ENCODE data around the gene KCNJ14.

Gene KCNJ14

GRCh38 chr19:48418317-48419064 lies 36.9 kb upstream of the KCNJ14 start:
- in situ Hi-C loops (cut with HindIII; ENCODE audit: low sequenced_read_pairs): no loop called here
- no peak for DNase-seq (ENCODE audit: low read depth)
- no peak overlapping the region for H3K4me3 ChIP-seq (ENCODE audit: low read depth, low read length)
- TF ChIP-seq CTCF (IDR thresholded peaks at IDR 0.05; ENCODE audit: low read depth, low read length, missing control alignments): peak; percentile 22

DNA sequence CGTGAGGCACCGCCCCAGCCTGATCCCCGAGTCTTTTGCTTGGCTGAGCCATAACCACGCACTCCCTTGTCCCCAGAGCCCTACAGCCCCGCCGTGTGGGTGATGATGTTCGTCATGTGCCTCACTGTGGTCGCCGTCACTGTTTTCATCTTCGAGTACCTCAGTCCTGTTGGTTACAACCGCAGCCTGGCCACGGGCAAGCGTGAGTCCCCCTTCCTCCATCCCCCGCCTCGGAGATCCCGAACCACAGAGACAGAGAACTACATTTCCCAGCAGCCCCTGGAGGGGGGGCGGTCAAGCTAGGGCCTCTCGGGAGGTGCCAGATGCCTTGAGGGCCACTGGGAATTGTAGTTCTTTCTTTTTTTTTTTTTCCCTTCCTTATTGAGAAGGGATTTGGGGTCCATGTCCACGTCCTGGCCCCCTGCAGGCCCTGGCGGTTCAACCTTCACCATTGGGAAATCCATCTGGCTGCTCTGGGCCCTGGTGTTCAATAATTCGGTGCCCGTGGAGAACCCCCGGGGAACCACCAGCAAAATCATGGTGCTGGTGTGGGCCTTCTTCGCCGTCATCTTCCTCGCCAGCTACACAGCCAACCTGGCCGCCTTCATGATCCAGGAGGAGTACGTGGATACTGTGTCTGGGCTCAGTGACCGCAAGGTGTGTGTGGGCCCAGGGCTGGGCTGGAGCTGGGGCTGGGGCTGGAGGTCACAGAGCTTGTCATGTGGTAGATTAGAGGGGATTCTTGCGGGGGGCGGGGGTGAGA lies 36.0 kb upstream of the KCNJ14 start:
- no peak overlapping the region for H3K4me3 ChIP-seq (ENCODE audit: low read depth, low read length)
- DNase-seq (ENCODE audit: low read depth): no peak
- TF ChIP-seq CTCF (IDR thresholded peaks at IDR 0.05; ENCODE audit: low read depth, low read length, missing control alignments): no peak
- in situ Hi-C loops (cut with HindIII; ENCODE audit: low sequenced_read_pairs): no loop called here

- no peak overlapping the region for H3K4me3 ChIP-seq (ENCODE audit: low read depth, low read length)
- no peak for DNase-seq (ENCODE audit: low read depth)
- in situ Hi-C loops (cut with HindIII; ENCODE audit: low sequenced_read_pairs): no loop called here
Measured at GRCh38 chr19:48421548-48421947, 33.8 kb upstream of the KCNJ14 start.

DNA sequence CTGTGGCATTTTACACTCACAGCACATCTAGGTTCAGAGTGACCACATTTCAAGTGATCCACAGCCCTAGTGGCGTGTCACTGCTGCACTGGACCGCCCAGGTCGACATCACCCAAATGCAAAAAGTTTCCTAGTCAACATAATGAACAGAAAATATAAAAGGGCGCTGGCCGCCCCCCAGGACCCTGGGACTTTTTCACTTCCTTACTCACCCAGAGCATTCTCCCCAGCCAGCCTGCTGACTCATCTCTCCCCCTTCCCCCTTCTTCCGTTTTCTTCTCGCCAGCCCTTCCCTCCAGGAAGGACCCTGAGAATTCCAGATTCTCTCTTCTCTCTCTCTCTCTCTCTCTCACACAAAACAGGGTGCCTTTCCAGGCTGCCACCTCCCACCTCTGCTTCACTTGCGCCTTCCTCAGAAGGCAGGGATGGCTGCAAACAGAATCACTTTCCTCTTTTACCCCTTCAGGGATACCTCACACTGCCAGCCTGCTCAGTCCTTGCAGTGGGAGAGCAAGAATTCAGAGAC lies 30.6 kb upstream of the KCNJ14 start:
- in situ Hi-C loops (cut with HindIII; ENCODE audit: low sequenced_read_pairs): no loop called here
- TF ChIP-seq CTCF (IDR thresholded peaks at IDR 0.05; ENCODE audit: low read depth, low read length, missing control alignments): no peak
- DNase-seq (ENCODE audit: low read depth): no peak
- no peak overlapping the region for H3K4me3 ChIP-seq (ENCODE audit: low read depth, low read length)

More at GRCh38 chr19:48421548-48421947, 33.8 kb upstream of the KCNJ14 start:
- TF ChIP-seq CTCF (IDR thresholded peaks at IDR 0.05; ENCODE audit: low read depth, low read length, missing control alignments): no peak

DNA sequence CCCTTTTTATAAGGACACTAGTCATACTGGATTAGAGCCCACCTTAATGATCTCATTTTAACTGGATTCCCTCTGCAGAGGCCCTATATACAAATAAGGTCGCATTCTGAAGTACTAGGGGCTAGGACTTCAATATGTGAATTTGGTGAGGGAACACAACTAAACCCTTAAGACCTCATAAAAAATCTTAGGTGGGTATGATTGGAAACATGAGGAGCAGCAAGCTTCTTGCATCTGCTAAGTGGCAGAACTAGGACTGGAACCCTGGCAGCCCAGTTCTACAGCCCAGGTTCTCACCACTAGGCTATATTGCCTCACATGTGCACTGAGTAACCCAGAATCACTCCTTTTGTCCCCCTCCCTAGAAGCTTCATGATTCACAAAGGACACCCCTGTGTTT lies 26.7 kb upstream of the KCNJ14 start:
- in situ Hi-C loops (cut with HindIII; ENCODE audit: low sequenced_read_pairs): no loop called here
- no peak for TF ChIP-seq CTCF (IDR thresholded peaks at IDR 0.05; ENCODE audit: low read depth, low read length, missing control alignments)
- H3K4me3 ChIP-seq (ENCODE audit: low read depth, low read length): no peak overlapping the region
- no peak for DNase-seq (ENCODE audit: low read depth)

DNA sequence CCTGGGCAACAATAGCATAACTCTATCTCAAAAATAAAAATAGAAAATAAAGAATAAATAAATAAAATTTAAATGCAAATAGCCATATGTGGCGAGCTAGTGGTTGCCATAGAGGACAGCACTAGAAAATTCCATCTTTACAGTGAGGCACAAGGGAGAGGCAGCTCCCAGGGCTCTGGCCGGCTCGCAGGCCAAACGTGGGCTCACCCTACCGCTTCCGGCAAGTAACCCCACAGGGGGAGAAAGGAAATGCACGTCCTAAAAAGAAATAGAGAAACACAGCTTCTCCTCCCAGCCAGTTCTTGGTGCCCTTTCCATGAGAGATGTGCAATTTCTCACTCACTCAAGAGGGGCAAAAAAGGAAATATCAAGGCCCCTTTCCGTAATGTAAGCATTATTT lies 22.0 kb upstream of the KCNJ14 start:
- TF ChIP-seq CTCF (IDR thresholded peaks at IDR 0.05; ENCODE audit: low read depth, low read length, missing control alignments): no peak
- no peak for DNase-seq (ENCODE audit: low read depth)
- no peak overlapping the region for H3K4me3 ChIP-seq (ENCODE audit: low read depth, low read length)
- in situ Hi-C loops (cut with HindIII; ENCODE audit: low sequenced_read_pairs): no loop called here
